ENCODE measurements around the gene PTPN4. TPM values are rescaled to one million over a fixed set of nuclear protein-coding genes. Genes with fewer than 3 reads are reported as not detected.
"Not testable (repeated sequence)": the region's sequence is repeated elsewhere in the genome, so short reads cannot be mapped to it uniquely, and the experiment has no call there.

PTPN4 gene
- total RNA-seq, 1 donor = 85.0 TPM

DNA sequence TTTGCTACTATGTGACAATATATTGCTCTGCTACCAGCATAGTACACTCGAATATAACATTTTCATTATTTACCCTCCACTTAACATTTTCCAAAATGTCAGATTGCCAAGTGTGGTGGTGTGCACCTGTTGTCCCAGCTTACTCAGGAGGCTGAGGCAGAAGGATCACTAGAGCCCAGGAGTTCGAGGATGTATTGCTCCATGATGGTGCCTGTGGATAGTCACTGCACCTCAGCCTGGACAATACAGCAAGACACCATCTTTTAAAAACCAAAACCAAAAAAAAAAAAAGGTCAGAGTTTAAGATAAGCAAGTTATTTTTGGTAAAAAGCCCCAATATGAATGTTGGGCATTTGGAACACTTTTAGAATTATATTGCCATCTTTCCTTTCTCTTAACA, 178.0 kb downstream of the PTPN4 start:
- Histone ChIP-seq H3K4me3 (ENCODE audit: low read length) (no peak overlapping the region), H3K9me3 (ENCODE audit: low read depth, low read length) (no peaks in the 10 kb centered on the region), H3K27me3 (ENCODE audit: insufficient read depth, low read length) (no peaks in the 10 kb centered on the region), H3K4me1 (ENCODE audit: insufficient read depth, low read length) (no peaks in the 10 kb centered on the region)

DNA sequence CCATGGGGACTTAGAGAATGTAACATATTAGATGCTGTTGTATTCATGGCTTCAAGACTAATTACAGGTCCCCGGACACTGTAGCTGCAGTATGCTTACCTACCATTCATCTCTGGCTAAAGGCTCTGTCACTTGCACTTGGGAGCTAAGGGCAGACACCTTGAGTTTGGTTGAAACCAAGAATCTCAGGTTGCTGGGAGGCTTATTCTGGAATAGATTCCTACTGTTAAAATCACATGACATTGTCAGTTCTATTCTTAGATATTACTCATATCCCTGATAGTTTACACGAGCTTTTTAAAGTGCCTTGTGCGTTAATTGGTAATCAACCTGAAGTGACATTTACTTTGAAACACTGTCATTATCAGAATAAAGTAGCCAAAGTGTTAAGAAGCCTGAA, 180.2 kb downstream of the PTPN4 start:
- no peak overlapping the region for H3K4me3 ChIP-seq (ENCODE audit: low read length)
- no peaks in the 10 kb centered on the region for H3K4me1 ChIP-seq (ENCODE audit: insufficient read depth, low read length)
- no peaks in the 10 kb centered on the region for H3K9me3 ChIP-seq (ENCODE audit: low read depth, low read length)
- H3K27me3 ChIP-seq (ENCODE audit: insufficient read depth, low read length) = no peaks in the 10 kb centered on the region

DNA sequence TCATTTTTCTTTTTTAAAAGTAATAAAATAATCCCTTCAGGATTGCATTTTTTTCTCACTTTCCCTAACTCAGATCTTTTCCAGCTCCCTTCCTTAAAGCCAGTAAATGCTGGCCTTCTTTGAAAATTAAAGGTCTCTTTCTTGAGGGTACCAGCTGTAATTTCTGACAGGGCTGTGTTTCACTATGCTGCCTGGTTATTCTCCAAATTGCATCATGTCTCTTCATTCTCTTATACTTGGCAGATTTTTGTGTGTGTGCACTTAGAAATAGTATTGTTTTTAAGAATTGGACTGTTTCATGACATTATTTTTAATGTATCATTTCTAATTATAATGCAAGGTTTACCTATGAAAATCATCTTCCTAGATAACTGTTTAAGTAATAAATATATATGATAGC, 181.1 kb downstream of the PTPN4 start:
- Histone ChIP-seq H3K4me3 (ENCODE audit: low read length) (no peak overlapping the region), H3K27me3 (ENCODE audit: insufficient read depth, low read length) (no peaks in the 10 kb centered on the region), H3K4me1 (ENCODE audit: insufficient read depth, low read length) (no peaks in the 10 kb centered on the region), H3K9me3 (ENCODE audit: low read depth, low read length) (no peaks in the 10 kb centered on the region)

DNA sequence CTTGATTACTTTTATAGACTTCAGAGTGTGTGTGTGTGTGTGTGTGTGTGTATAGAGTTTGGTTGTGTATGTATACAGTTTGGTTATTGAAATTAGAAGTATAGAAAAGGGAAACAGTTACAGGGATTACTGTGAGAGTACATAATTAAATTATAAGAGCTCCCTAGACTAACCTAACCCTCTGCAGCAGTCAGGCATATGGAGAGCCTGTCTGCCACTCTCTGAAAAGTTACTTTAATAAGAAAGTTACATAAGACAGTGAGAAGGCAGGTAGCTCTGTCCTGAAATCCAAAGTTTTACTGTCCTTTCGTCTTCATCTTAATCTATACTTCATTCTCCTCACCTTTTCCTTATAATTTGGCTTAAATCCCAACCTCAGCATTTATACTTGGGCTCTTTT, 181.7 kb downstream of the PTPN4 start:
- Histone ChIP-seq H3K4me3 (ENCODE audit: low read length) (no peak overlapping the region), H3K9me3 (ENCODE audit: low read depth, low read length) (no peaks in the 10 kb centered on the region), H3K27me3 (ENCODE audit: insufficient read depth, low read length) (no peaks in the 10 kb centered on the region), H3K4me1 (ENCODE audit: insufficient read depth, low read length) (no peaks in the 10 kb centered on the region)

DNA sequence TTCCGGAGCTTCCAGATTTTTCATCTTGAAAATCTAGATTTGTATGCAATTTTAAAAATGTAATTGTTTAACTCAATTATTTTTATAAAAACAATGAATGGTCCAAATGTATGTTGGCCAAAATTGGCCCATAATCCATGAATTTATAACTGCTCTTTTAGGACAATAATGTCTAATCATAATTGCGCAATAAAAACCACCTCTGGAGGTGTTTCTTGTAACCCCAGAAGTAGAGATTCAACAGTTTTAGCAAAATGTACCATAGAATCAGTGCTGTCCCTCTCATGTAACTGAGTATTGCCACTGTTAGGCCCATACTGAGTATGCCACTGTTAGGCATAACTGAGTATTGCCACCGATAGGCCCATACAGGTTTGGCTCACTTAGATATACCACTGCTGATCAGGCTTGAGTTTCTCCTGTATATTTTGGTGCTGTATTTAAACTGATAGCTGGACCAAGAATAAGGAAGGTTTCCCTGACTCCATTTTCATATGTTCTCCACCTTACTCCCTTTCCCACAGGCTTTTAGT, 182.3 kb downstream of the PTPN4 start:
- Histone ChIP-seq H3K4me1 (ENCODE audit: insufficient read depth, low read length) (no peaks in the 10 kb centered on the region), H3K27me3 (ENCODE audit: insufficient read depth, low read length) (no peaks in the 10 kb centered on the region), H3K4me3 (ENCODE audit: low read length) (no peak overlapping the region), H3K9me3 (ENCODE audit: low read depth, low read length) (no peaks in the 10 kb centered on the region)

DNA sequence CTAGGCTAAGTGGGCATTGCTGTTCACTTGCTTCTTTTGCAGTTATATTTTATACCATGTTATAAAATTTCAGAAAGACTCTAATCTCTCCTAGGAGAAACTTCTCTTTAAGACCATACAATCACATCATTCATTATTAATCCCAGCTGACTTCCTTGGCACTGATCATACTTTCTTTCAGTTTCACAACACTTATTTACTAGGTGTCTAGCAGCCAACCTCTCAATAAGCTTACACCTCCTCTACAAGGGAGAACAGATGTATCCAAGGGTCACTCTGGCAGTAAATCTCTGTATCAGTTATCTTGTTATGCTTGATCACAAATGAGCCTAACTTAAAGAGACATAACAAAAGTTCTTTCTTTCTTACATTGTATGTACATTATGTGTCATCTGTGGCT, 183.3 kb downstream of the PTPN4 start:
- Histone ChIP-seq H3K27me3 (ENCODE audit: insufficient read depth, low read length) (no peaks in the 10 kb centered on the region), H3K4me3 (ENCODE audit: low read length) (no peak overlapping the region), H3K9me3 (ENCODE audit: low read depth, low read length) (no peaks in the 10 kb centered on the region), H3K4me1 (ENCODE audit: insufficient read depth, low read length) (no peaks in the 10 kb centered on the region)

DNA sequence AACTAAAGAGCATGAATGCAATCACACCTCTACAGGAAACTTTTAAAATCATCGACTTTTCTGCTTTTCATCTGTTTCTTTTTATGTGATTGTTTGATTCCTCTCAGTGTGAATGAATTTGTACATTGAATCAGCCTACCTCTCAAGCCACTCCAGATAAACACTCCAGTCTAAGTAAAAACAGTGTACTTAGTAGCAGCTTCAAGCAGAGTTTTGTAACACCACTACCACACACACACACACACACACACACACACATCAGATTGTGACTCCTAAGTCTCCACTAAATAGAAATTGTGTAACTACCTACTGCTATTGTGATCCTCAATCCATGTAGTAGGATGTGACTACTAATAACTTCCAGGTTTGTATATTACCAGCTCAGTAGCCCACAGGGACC, 187.8 kb downstream of the PTPN4 start:
- Histone ChIP-seq H3K27me3 (ENCODE audit: insufficient read depth, low read length) (no peaks in the 10 kb centered on the region), H3K9me3 (ENCODE audit: low read depth, low read length) (no peaks in the 10 kb centered on the region), H3K4me3 (ENCODE audit: low read length) (no peak overlapping the region), H3K4me1 (ENCODE audit: insufficient read depth, low read length) (no peaks in the 10 kb centered on the region)

DNA sequence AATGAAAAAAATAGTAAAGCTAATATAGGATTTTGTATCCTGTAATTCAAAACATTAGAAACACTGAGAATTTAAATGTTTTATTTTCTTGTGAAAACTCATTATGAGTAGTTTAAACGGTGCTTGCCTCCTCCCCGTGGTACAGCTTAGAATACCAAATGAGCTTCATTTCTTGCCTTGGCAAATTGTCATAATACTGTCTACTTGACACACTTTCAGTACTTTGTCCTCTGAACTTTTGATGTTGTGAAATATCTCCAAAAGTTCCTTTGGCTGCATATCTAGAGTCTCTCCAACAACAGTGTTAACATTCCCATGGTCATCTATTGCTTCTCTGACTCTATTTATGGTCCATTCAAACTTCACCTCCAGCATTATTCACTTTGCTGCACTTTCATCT, 191.2 kb downstream of the PTPN4 start:
- no peaks in the 10 kb centered on the region for H3K9me3 ChIP-seq (ENCODE audit: low read depth, low read length)
- no peaks in the 10 kb centered on the region for H3K27me3 ChIP-seq (ENCODE audit: insufficient read depth, low read length)
- no peak overlapping the region for H3K4me3 ChIP-seq (ENCODE audit: low read length)
- no peaks in the 10 kb centered on the region for H3K4me1 ChIP-seq (ENCODE audit: insufficient read depth, low read length)

DNA sequence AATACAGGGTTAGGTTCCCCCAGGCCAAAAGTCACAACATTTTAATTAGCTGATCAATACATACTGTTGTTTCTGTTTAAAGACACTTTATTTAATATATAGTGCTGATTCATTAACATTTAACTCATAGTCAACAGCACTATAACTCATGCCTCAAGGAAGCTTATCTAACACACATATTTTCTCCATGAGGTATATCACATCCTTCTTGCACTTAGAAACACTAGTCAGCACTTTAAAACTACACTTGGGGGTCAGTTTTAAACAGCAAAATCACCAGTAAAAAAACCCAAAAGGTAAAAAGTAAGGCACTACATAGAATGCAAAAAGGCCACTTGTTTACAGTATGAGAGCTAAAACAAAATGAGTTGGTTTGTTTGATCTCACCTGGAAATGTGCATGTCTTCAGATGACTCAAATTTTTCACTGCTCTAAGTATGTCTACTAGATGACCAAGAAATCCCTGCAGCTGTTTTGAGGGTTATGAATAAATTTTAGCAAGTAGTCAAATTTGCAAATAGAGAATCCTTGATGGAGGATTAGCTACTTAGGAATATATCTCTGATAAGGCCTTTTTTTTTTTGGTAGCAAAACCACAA, 199.0 kb downstream of the PTPN4 start:
- H3K9me3 ChIP-seq (ENCODE audit: low read depth, low read length) = no peaks in the 10 kb centered on the region
- H3K4me1 ChIP-seq (ENCODE audit: insufficient read depth, low read length) = no peaks in the 10 kb centered on the region

DNA sequence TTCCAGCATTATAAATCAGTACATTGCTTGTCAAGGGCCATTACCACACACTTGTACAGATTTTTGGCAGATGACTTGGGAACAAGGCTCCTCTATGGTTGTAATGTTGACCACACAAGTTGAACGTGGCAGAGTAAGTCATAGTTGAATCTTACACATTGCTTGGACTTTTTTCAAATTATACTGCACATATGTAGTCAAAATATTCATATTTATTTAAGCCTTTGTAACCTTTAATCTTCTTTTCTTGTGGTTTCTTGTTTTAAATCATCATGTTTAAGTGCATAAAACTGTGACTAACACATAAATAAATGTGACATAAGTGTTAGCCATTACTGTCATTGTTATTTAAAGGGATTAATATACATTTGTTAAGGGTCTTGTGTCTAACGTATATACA, 201.1 kb downstream of the PTPN4 start:
- Histone ChIP-seq H3K4me1 (ENCODE audit: insufficient read depth, low read length) (no peaks in the 10 kb centered on the region), H3K4me3 (ENCODE audit: low read length) (no peak overlapping the region), H3K27me3 (ENCODE audit: insufficient read depth, low read length) (no peaks in the 10 kb centered on the region), H3K9me3 (ENCODE audit: low read depth, low read length) (no peaks in the 10 kb centered on the region)

More for the DNA sequence above, 199.0 kb downstream of the PTPN4 start:
- Histone ChIP-seq H3K4me3 (ENCODE audit: low read length) (no peak overlapping the region), H3K27me3 (ENCODE audit: insufficient read depth, low read length) (no peaks in the 10 kb centered on the region)

DNA sequence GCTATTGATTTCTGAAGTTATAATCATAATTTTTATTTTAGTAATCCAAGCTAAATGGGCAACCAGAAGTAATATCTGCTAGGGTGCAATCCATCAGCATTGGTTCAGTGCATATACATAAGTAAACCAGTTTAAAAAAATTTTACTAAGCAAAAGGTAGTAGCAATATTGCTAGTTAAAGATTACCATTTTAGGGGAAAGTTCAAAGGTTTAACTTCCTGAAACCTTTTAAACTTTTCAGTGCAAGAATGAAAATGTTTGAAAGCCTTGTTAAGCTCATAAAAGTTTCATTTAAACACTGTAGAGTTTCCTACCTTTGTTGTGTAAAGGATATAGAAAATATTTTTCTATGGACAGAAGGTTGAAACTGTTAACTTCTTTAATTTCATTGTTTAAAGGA, 222.2 kb downstream of the PTPN4 start:
- no peaks in the 10 kb centered on the region for H3K4me1 ChIP-seq (ENCODE audit: insufficient read depth, low read length)
- no peak overlapping the region for H3K4me3 ChIP-seq (ENCODE audit: low read length)
- no peaks in the 10 kb centered on the region for H3K9me3 ChIP-seq (ENCODE audit: low read depth, low read length)
- H3K27me3 ChIP-seq (ENCODE audit: insufficient read depth, low read length) = no peaks in the 10 kb centered on the region

DNA sequence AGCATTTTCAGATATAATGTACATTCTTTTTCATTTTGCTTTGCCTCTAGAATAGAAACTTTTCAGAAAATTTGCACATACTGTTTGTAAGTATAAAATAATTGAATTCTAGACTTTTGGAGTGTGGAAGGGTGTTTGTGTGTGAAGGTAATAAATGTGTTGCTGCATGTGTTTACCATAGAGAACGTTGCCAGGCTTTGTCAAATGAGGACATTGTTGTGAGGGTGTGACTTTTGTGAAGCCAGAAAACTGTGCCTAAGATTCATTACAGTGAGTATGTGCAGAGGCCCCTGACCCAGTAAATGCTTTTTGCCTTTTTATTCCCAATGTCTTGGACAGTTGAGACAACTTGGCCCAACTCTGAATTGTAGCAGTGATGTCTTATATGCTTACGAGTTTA, 222.8 kb downstream of the PTPN4 start:
- Histone ChIP-seq H3K27me3 (ENCODE audit: insufficient read depth, low read length) (no peaks in the 10 kb centered on the region), H3K9me3 (ENCODE audit: low read depth, low read length) (no peaks in the 10 kb centered on the region), H3K4me1 (ENCODE audit: insufficient read depth, low read length) (no peaks in the 10 kb centered on the region), H3K4me3 (ENCODE audit: low read length) (no peak overlapping the region)

DNA sequence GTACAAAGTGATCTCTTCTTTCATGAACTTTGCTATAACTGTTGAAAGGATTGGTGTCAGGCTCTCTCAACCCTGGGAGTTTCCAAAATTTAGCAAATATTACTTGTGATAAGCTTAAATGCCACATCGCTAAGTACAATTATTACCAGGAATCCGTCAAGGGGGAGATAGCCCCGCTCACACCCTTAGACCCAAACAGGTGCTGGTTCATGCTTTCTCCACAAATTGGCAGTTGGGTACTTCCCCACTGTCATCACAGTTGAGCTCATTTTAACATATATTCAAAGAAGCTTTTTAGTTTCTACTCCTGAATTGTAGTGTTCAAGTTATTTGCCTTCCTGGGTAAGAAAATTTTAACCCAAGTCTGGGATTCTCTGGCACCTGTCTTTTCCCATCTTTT, 223.4 kb downstream of the PTPN4 start:
- no peaks in the 10 kb centered on the region for H3K4me1 ChIP-seq (ENCODE audit: insufficient read depth, low read length)
- no peak overlapping the region for H3K4me3 ChIP-seq (ENCODE audit: low read length)

DNA sequence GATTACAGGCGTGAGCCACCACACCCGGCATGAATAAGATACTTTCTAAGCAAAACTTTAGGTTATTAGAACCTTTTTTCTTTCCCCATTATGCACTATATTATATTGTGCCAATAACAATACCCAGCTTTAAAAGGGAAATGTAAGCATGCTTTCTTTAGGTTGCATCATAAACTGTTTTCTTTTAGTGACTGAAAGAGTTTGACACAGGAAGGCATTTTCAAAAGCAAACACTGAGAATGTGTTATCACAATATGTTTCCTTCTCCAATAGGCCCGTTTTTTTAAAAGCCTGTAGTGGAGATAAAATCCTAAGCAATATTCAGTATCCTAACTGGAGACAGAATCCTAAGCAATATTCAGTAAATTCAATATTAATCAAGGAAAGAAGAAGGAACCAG, 236.4 kb downstream of the PTPN4 start:
- Histone ChIP-seq H3K27me3 (ENCODE audit: insufficient read depth, low read length) (no peaks in the 10 kb centered on the region), H3K4me1 (ENCODE audit: insufficient read depth, low read length) (no peaks in the 10 kb centered on the region), H3K4me3 (ENCODE audit: low read length) (no peak overlapping the region), H3K9me3 (ENCODE audit: low read depth, low read length) (no peaks in the 10 kb centered on the region)

More for the DNA sequence above, 223.4 kb downstream of the PTPN4 start:
- H3K27me3 ChIP-seq (ENCODE audit: insufficient read depth, low read length) = no peaks in the 10 kb centered on the region
- H3K9me3 ChIP-seq (ENCODE audit: low read depth, low read length) = no peaks in the 10 kb centered on the region

DNA sequence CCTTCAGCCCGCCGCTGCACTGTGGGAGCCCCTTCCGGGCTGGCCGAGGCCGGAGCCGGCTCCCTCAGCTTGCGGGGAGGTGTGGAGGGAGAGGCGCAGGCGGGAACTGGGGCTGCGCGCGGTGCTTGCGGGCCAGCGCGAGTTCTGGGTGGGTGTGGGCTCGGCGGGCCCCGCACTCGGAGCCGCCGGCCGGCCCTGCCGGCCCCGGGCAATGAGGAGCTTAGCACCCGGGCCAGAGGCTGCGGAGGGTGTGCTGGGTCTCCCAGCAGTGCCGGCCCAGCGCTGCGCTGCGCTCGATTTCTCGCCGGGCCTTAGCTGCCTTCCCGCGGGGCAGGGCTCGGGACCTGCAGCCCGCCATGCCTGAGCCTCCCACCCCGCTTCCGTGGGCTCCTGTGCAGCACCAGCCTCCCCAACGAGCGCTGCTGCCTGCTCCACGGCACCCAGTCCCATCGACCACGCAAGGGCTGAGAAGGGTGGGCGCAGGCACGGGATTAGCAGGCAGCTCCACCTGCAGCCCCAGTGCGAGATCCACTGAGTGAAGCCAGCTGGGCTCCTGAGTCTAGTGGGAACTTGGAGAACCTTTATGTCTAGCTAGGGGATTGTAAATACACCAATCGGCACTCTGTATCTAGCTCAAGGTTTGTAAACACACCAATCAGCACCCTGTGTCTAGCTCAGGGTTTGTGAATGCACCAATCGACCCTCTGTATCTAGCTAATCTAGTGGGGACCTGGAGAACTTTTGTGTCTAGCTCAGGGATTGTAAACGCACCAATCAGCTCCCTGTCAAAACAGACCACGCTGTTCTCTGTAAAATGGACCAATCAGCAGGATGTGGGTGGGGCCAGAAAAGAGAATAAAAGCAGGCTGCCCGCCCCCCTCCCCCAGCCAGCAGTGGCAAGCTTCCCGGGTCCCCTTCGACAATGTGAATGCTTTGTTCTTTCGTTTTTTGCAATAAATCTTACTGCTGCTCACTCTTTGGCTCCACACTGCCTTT, 237.5 kb downstream of the PTPN4 start:
- H3K9me3 ChIP-seq (ENCODE audit: low read depth, low read length); H3K4me3 ChIP-seq (ENCODE audit: low read length); H3K27me3 ChIP-seq (ENCODE audit: insufficient read depth, low read length); H3K4me1 ChIP-seq (ENCODE audit: insufficient read depth, low read length): not testable (repeated sequence)
